ENCODE data around the gene CNTN6.

DNA sequence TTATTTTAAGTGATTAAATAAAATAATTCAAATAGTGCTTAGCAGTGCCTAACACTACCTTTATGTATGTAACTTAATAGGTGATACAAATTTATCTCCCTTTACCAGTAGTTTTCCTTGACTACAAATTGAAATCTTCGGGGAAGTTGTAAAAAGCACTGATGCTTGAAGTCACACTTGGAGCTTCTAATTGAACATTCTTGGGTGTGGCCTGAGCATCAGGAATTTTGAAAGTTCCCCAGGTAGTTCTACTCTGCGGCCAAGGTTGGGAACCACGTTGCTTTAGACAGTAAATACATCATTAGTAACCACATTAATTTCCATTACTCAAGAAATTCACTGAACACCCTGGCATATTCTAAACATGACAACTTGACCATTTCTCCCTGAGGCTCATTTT, 351.4 kb downstream of the CNTN6 start:
- TF ChIP-seq, protein P1, sequence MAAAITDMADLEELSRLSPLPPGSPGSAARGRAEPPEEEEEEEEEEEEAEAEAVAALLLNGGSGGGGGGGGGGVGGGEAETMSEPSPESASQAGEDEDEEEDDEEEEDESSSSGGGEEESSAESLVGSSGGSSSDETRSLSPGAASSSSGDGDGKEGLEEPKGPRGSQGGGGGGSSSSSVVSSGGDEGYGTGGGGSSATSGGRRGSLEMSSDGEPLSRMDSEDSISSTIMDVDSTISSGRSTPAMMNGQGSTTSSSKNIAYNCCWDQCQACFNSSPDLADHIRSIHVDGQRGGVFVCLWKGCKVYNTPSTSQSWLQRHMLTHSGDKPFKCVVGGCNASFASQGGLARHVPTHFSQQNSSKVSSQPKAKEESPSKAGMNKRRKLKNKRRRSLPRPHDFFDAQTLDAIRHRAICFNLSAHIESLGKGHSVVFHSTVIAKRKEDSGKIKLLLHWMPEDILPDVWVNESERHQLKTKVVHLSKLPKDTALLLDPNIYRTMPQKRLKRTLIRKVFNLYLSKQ (tag by site-specific recombination; IDR thresholded peaks at IDR 0.05; ENCODE audit: borderline replicate concordance) = no peak
- TF ChIP-seq ZNF274 (IDR thresholded peaks at IDR 0.05; ENCODE audit: low read length) (no peak), ZNF274 (tag by site-specific recombination; IDR thresholded peaks at IDR 0.05; ENCODE audit: borderline replicate concordance) (no peak)
- TF ChIP-seq, protein P2, sequence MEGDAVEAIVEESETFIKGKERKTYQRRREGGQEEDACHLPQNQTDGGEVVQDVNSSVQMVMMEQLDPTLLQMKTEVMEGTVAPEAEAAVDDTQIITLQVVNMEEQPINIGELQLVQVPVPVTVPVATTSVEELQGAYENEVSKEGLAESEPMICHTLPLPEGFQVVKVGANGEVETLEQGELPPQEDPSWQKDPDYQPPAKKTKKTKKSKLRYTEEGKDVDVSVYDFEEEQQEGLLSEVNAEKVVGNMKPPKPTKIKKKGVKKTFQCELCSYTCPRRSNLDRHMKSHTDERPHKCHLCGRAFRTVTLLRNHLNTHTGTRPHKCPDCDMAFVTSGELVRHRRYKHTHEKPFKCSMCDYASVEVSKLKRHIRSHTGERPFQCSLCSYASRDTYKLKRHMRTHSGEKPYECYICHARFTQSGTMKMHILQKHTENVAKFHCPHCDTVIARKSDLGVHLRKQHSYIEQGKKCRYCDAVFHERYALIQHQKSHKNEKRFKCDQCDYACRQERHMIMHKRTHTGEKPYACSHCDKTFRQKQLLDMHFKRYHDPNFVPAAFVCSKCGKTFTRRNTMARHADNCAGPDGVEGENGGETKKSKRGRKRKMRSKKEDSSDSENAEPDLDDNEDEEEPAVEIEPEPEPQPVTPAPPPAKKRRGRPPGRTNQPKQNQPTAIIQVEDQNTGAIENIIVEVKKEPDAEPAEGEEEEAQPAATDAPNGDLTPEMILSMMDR (tag by site-specific recombination; IDR thresholded peaks at IDR 0.05) = no peak

All from HEK293 (cell line).